Right lobe of liver (tissue), 4 donors: ENCODE results near the gene DCTD.
"Not testable (repeated sequence)": the region's sequence is repeated elsewhere in the genome, so short reads cannot be mapped to it uniquely, and the experiment has no call there.

ENCODE experiments used
- CTCF ChIP-seq, 4 donors: fragments of 200-600 bp in 3 of 4; fragments of 450-650 bp in 1 of 4; IDR thresholded peaks; one replicate each; pipeline versions ENCODE4 v1.5.1 to v1.8.0; 2016 to 2022; ENCODE audit warnings: antibody characterized with exemption in 4 of 4, mild to moderate bottlenecking in 2 of 4
- POLR2A ChIP-seq: fragments of 450-650 bp; IDR thresholded peaks from one replicate; pipeline ENCODE4 v1.6.1; 2017; ENCODE audit warnings: antibody characterized with exemption, mild to moderate bottlenecking
- donor health status: DM: no; HTN: no; CAD: no.
- donor health status: DM: no; HTN: no; CAD: no.
- donor health status: DM: no; HTN: yes; CAD: no.

DNA sequence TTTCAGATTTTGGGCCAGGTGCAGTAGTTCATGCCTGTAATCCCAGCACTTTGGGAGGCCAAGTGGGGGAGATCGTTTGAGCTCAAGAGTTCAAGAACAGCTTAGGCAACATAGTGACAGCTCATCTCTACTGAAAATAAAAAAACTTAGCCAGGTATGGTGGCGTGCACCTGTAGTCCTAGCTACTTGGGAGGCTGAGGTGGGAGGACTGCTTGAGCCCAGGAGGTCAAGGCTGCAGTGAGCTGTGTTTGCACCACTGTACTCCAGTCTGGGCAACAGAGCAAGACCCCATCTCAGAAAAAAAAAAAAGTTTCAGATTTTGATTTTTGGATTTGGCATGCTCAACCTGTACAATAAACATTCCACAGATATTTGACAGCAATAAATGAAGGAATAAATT, 17.2 kb downstream of the DCTD start:
- TF ChIP-seq CTCF (IDR thresholded peaks at IDR 0.05); POLR2A: not testable (repeated sequence)
